CD4-positive, alpha-beta T cell treated with Interleukin-6 at 100 ng/mL for 8 hours (primary cell): ENCODE data around the gene RRP15.

Experiments used
- DNase-seq: peaks from one replicate; pipeline ENCODE4 v3.0.0-alpha.2; 2020; ENCODE audit warnings: mixed read lengths, low spot score

Gene RRP15

GRCh38 chr1:218362418-218363076, 77.5 kb downstream of the RRP15 start:
- no peak for DNase-seq

GRCh38 chr1:218363141-218363540, 78.0 kb downstream of the RRP15 start:
- DNase-seq: no peak

GRCh38 chr1:218364028-218364710, 79.1 kb downstream of the RRP15 start:
- no peak for DNase-seq

- no peak for DNase-seq
These were observed 80.3 kb downstream of the RRP15 start for GRCh38 chr1:218365226-218365999.

- no peak for DNase-seq
These were observed 81.4 kb downstream of the RRP15 start for GRCh38 chr1:218366322-218367052.

GRCh38 chr1:218367118-218367517, 82.0 kb downstream of the RRP15 start:
- DNase-seq: no peak

GRCh38 chr1:218368686-218369085, 83.6 kb downstream of the RRP15 start:
- no peak for DNase-seq

- DNase-seq: no peak
These were observed 84.8 kb downstream of the RRP15 start for GRCh38 chr1:218369688-218370511.

GRCh38 chr1:218371927-218372672, 87.0 kb downstream of the RRP15 start:
- no peak for DNase-seq

GRCh38 chr1:218374401-218375353, 89.6 kb downstream of the RRP15 start:
- no peak for DNase-seq

GRCh38 chr1:218376722-218377121, 91.6 kb downstream of the RRP15 start:
- no peak for DNase-seq

GRCh38 chr1:218377143-218377660, 92.1 kb downstream of the RRP15 start:
- peak; percentile 37 for DNase-seq

GRCh38 chr1:218380125-218380977, 95.3 kb downstream of the RRP15 start:
- no peak for DNase-seq

GRCh38 chr1:218382261-218382660, 97.2 kb downstream of the RRP15 start:
- no peak for DNase-seq

GRCh38 chr1:218383051-218383450, 98.0 kb downstream of the RRP15 start:
- no peak for DNase-seq

GRCh38 chr1:218383681-218384080, 98.6 kb downstream of the RRP15 start:
- DNase-seq: no peak

GRCh38 chr1:218384581-218384993, 99.5 kb downstream of the RRP15 start:
- DNase-seq: no peak
